ENCODE results near the gene OPN3. TPM values are rescaled to one million over a fixed set of nuclear protein-coding genes. Genes with fewer than 3 reads are reported as not detected.
A peak's percentile ranks its signal among the peaks of the same experiment; 100 is the strongest.

Gene OPN3
- total and polyA plus RNA-seq, 9 of the 15 experiments (the other 6 are each of a cell fraction or from before 2014, with no cell fraction given): 4.2 to 34.6 (median 17.0) TPM

DNA sequence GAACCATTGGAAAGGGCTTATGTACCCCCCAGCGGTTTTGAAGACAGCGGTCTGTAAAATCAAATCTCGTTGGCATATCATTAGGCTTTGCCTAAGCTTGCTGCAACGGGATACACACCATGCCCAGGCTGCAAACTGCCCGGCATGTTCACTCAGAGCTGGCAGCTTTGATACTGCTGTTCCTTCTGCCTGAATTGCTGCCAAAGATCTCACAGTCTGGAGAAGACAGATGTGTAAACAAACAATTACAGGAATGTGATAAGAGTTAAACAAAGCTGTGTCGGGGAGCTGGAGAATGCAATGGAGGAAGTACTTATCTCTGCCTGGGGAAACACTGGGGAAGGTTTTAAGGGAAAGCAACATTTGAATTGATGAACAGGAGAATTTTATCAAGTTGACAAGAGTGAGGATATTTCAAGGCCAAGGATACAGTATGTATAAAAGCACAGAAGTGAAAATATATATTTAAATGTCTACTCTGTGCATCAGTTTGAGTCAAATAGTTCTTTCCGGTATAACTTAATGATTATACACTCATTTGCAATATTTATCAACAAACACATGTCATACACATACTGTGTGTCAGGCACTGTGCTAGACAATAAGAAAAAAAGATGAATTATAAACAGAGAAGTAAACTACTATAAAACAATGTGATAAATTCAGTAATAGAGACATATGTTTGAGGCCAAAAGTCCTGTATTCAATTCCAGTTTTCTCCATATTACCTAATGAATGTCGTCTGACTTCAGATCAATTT, 29.9 kb downstream of the OPN3 start (continued):
- TF ChIP-seq KLF6 (CRISPR knock-in tag; IDR thresholded peaks at IDR 0.05; ENCODE audit: borderline replicate concordance) (no peak), TCF15 (CRISPR knock-in tag; IDR thresholded peaks at IDR 0.05) (no peak), MAX (CRISPR knock-in tag; IDR thresholded peaks at IDR 0.05) (no peak), ZNF274 (IDR thresholded peaks at IDR 0.05; ENCODE audit: borderline replicate concordance, low read depth, low read length) (no peak), ZKSCAN3 (CRISPR knock-in tag; IDR thresholded peaks at IDR 0.05) (no peak), CXXC5 (CRISPR knock-in tag; IDR thresholded peaks at IDR 0.05) (no peak), ZNF263 (CRISPR knock-in tag; IDR thresholded peaks at IDR 0.05; ENCODE audit: borderline replicate concordance) (no peak), ILF3 (IDR thresholded peaks at IDR 0.05; ENCODE audit: borderline replicate concordance) (no peak), CBFA2T2 (conservative IDR thresholded peaks at IDR 0.05) (peak; percentile 63; the same call in 1 of the 2 replicates), KDM1A (IDR thresholded peaks at IDR 0.05) (peak; percentile 67 to 76; a peak in 3 of 4 replicates), TBL1XR1 (IDR thresholded peaks at IDR 0.05; ENCODE audit: low read length in 2 of 2) (peak in 1 of 2 experiments; percentile 26; a peak in 1 of 4 replicates), ZZZ3 (IDR thresholded peaks at IDR 0.05) (no peak), TCF3 (CRISPR knock-in tag; IDR thresholded peaks at IDR 0.05) (peak; percentile 60), ZNF764 (CRISPR knock-in tag; IDR thresholded peaks at IDR 0.05; ENCODE audit: low read depth) (no peak), ZNF311 (CRISPR knock-in tag; IDR thresholded peaks at IDR 0.05) (no peak), HEY1 (CRISPR knock-in tag; IDR thresholded peaks at IDR 0.05; ENCODE audit: borderline replicate concordance) (no peak), HDGF (IDR thresholded peaks at IDR 0.05) (no peak), PTTG1 (tag; IDR thresholded peaks at IDR 0.05; ENCODE audit: low read depth) (no peak), GTF2F1 (IDR thresholded peaks at IDR 0.05; ENCODE audit: low read depth, low read length) (no peak), ZNF77 (CRISPR knock-in tag; IDR thresholded peaks at IDR 0.05) (no peak), TCFL5 (CRISPR knock-in tag; conservative IDR thresholded peaks at IDR 0.05) (no peak), E2F1 (CRISPR knock-in tag; IDR thresholded peaks at IDR 0.05) (no peak), JUND (IDR thresholded peaks at IDR 0.05; ENCODE audit: borderline replicate concordance, low read depth, low read length) (peak; percentile 39; the same call in 1 of the 2 replicates), JUND (tag; IDR thresholded peaks at IDR 0.05; ENCODE audit: borderline replicate concordance, low read depth, low read length) (peak; percentile 44; the same call in 1 of the 3 replicates)
- TF ChIP-seq, protein P1, sequence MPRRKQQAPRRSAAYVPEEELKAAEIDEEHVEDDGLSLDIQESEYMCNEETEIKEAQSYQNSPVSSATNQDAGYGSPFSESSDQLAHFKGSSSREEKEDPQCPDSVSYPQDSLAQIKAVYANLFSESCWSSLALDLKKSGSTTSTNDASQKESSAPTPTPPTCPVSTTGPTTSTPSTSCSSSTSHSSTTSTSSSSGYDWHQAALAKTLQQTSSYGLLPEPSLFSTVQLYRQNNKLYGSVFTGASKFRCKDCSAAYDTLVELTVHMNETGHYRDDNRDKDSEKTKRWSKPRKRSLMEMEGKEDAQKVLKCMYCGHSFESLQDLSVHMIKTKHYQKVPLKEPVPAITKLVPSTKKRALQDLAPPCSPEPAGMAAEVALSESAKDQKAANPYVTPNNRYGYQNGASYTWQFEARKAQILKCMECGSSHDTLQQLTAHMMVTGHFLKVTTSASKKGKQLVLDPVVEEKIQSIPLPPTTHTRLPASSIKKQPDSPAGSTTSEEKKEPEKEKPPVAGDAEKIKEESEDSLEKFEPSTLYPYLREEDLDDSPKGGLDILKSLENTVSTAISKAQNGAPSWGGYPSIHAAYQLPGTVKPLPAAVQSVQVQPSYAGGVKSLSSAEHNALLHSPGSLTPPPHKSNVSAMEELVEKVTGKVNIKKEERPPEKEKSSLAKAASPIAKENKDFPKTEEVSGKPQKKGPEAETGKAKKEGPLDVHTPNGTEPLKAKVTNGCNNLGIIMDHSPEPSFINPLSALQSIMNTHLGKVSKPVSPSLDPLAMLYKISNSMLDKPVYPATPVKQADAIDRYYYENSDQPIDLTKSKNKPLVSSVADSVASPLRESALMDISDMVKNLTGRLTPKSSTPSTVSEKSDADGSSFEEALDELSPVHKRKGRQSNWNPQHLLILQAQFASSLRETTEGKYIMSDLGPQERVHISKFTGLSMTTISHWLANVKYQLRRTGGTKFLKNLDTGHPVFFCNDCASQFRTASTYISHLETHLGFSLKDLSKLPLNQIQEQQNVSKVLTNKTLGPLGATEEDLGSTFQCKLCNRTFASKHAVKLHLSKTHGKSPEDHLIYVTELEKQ (CRISPR knock-in tag; IDR thresholded peaks at IDR 0.05): no peak
